Heart left ventricle (tissue), 13 donors: Measurements from ENCODE around the gene KIF26B.

ENCODE experiments used
- CTCF ChIP-seq, 12 donors: fragments of 200-600 bp; sonication (generic) in 4 of 12; IDR thresholded peaks; one replicate each; pipeline versions ENCODE4 v1.5.0 to v1.8.0; 2018 to 2022; ENCODE audit warnings: antibody characterized with exemption in 12 of 12, mild to moderate bottlenecking in 5 of 12
- POLR2A ChIP-seq, 2 donors: fragments of 450-650 bp; IDR thresholded peaks; one replicate each; pipeline ENCODE4 v1.6.1; 2017; ENCODE audit warnings: antibody characterized with exemption in 2 of 2, mild to moderate bottlenecking in 2 of 2, moderate library complexity in 2 of 2
- donor health status: ischemic (EF 13 %, LVEDD 7.1; RV severe dilation, severe dysfunction).
- donor health status: DM: no; HTN: yes; CAD: no.
- donor health status: DM: no; HTN: no; CAD: no.
- donor health status: ischemic (EF 25% LVEDD 6.9; RV normal size, moderate dysfunction).
- donor health status: ischemic (EF 25% LVEDD 5.7; RV mildly dilated, moderate dysfunction).
- donor health status: ischemic (EF 35%, LVEDD 5.7; RV mildly dilated, moderate dysfunction).
- donor health status: nonischemic (EF 11% LVEDD 7.7; RV severe dilation, severe dysfunction).
- donor health status: DM: yes; HTN: yes; CAD: no.
- donor health status: PGD.
- donor health status: ischemic (EF 29% LVEDD 5.4; RV normal size, mild dysfunction).
- donor health status: nonischemic (EF 23%, LVEDD 6.1; RV moderate dilation, normal function).

GRCh38 chr1:245484176-245484575, 329.4 kb downstream of the KIF26B start:
- no peak for TF ChIP-seq CTCF (IDR thresholded peaks at IDR 0.05)
- TF ChIP-seq POLR2A (IDR thresholded peaks at IDR 0.05) = no peak
